Mucosa of descending colon (tissue), 3 donors: ENCODE measurements around the gene NDUFB2. TPM values are rescaled to one million over a fixed set of nuclear protein-coding genes. Genes with fewer than 3 reads are reported as not detected.
"Not testable (repeated sequence)": the region's sequence is repeated elsewhere in the genome, so short reads cannot be mapped to it uniquely, and the experiment has no call there.

Source experiments
- ATAC-seq: fragments of 200-7000 bp; cut with Tn5 transposase; one replicate; pipeline ENCODE4 v1.9.1; 2020; ENCODE audit warnings: mild to moderate bottlenecking, moderate library complexity
- DNase-seq, 3 donors: peaks; one replicate each; pipeline ENCODE4 v3.0.0-alpha.2; 2020
- H3K36me3 ChIP-seq: fragments of 200-600 bp; one replicate; pipeline ENCODE4 v1.8.0; 2021; ENCODE audit warnings: low read depth, mild to moderate bottlenecking
- H3K4me1 ChIP-seq: fragments of 200-600 bp; one replicate; pipeline ENCODE4 v1.8.0; 2021; ENCODE audit warnings: low read depth, mild to moderate bottlenecking
- H3K4me3 ChIP-seq: fragments of 200-600 bp; one replicate; pipeline ENCODE4 v1.8.0; 2021; ENCODE audit warnings: mild to moderate bottlenecking
- H3K9me3 ChIP-seq: fragments of 200-600 bp; one replicate; pipeline ENCODE4 v1.8.0; 2021; ENCODE audit warnings: mild to moderate bottlenecking
- CTCF ChIP-seq: fragments of 200-600 bp; IDR thresholded peaks from one replicate; pipeline ENCODE4 v1.8.0; 2022; ENCODE audit warnings: antibody characterized with exemption, mild to moderate bottlenecking
- intact Hi-C, 2 donors: fragments of 100-400 bp; cut with DNase I in 1 of 2; cut with micrococcal nuclease in 1 of 2; formaldehyde crosslinking; loops; one replicate each; pipeline versions ENCODE4 v1.11.0 to v1.11.1; 2022; cut with DNase I, micrococcal nuclease
- total RNA-seq, 3 donors: library from RNA; stranded (reverse); fragmentation: NEBNext Ultra II Directional in 2 of 3; extraction: Animal tissue kit (Norgen Biotek cat#: 25700) in 2 of 3; gene quantifications; one replicate each; pipeline versions ENCODE4 v1.2.1 to v1.2.4, GENCODE V29; 2021 to 2023
- donor health status: DM: no; HTN: no; CAD: no; lungs with moderate emphysema.
- donor health status: DM: no; HTN: no; CAD: no.
- donor health status: DM: no; HTN: yes; CAD: no.

NDUFB2 gene
- total RNA-seq, 3 donors from 2014 or later: 209 to 226 (median 210) TPM

GRCh38 chr7:140707132-140707531 lies 10.6 kb downstream of the NDUFB2 start:
- Histone ChIP-seq H3K36me3 (no peaks in the 10 kb centered on the region), H3K4me3 (no peak overlapping the region), H3K4me1 (no peaks in the 10 kb centered on the region), H3K9me3 (no peaks in the 10 kb centered on the region)
- intact Hi-C loops: no loop called here
- TF ChIP-seq CTCF: no peak
- ATAC-seq: no peak
- DNase-seq: no peak

GRCh38 chr7:140708764-140709163 lies 12.3 kb downstream of the NDUFB2 start:
- intact Hi-C loops, H3K36me3 ChIP-seq, H3K9me3 ChIP-seq, H3K4me1 ChIP-seq, H3K4me3 ChIP-seq, ATAC-seq, DNase-seq: not testable (repeated sequence)

GRCh38 chr7:140712392-140712791 lies 15.9 kb downstream of the NDUFB2 start:
- ATAC-seq, intact Hi-C loops, H3K4me3 ChIP-seq, H3K4me1 ChIP-seq, DNase-seq, H3K9me3 ChIP-seq, H3K36me3 ChIP-seq: not testable (repeated sequence)

- H3K9me3 ChIP-seq: no peaks in the 10 kb centered on the region
- DNase-seq: no peak
- H3K36me3 ChIP-seq: no peaks in the 10 kb centered on the region
- no peaks in the 10 kb centered on the region for H3K4me1 ChIP-seq
- TF ChIP-seq CTCF: no peak
- intact Hi-C loops: no loop called here
- ATAC-seq: no peak
- H3K4me3 ChIP-seq: no peak overlapping the region
Measured at GRCh38 chr7:140714331-140715040, 18.0 kb downstream of the NDUFB2 start.

GRCh38 chr7:140719721-140720120 lies 23.2 kb downstream of the NDUFB2 start:
- Histone ChIP-seq H3K4me3 (no peak overlapping the region), H3K9me3 (no peaks in the 10 kb centered on the region), H3K4me1 (no peaks in the 10 kb centered on the region), H3K36me3 (no peaks in the 10 kb centered on the region)
- ATAC-seq (no peak), DNase-seq (no peak)
- TF ChIP-seq CTCF: no peak
- intact Hi-C loops: no loop called here

GRCh38 chr7:140722254-140722653 lies 25.7 kb downstream of the NDUFB2 start:
- DNase-seq (no peak), ATAC-seq (no peak)
- Histone ChIP-seq H3K36me3 (no peaks in the 10 kb centered on the region), H3K9me3 (no peaks in the 10 kb centered on the region), H3K4me1 (no peaks in the 10 kb centered on the region), H3K4me3 (no peak overlapping the region)
- intact Hi-C loops: no loop called here
- no peak for TF ChIP-seq CTCF

- intact Hi-C loops: no loop called here
- H3K36me3 ChIP-seq: no peaks in the 10 kb centered on the region
- no peak overlapping the region for H3K4me3 ChIP-seq
- DNase-seq (no peak), ATAC-seq (peak; percentile 34)
- no peak for TF ChIP-seq CTCF
- H3K4me1 ChIP-seq: no peaks in the 10 kb centered on the region
- H3K9me3 ChIP-seq: no peaks in the 10 kb centered on the region
Measured at GRCh38 chr7:140723006-140723405, 26.5 kb downstream of the NDUFB2 start.
